Neural cell (in vitro differentiated cells): ENCODE measurements around the gene UMODL1. TPM values are rescaled to one million over a fixed set of nuclear protein-coding genes. Genes with fewer than 3 reads are reported as not detected.

Source experiments
- H2AFZ ChIP-seq: fragments of 200-600, 300-800 bp; sonication (generic), shearing (Covaris generic); 2 replicates; pipeline ENCODE4 v1.6.0; 2014; ENCODE audit warnings: low read depth, mild to moderate bottlenecking, antibody characterized with exemption, low read length, moderate library complexity
- H3F3A ChIP-seq: fragments of 200-600 bp; shearing (Covaris generic); 2 replicates; pipeline ENCODE4 v1.6.1; 2016; ENCODE audit warnings: mild to moderate bottlenecking, moderate library complexity, mixed read lengths, antibody characterized with exemption, low read length; ENCODE audit not compliant: insufficient read depth, poor library complexity, severe bottlenecking
- H3K27ac ChIP-seq: fragments of 200-600, 300-800 bp; sonication (generic), shearing (Covaris generic); 2 replicates; pipeline ENCODE4 v1.5.1; 2014; ENCODE audit warnings: mild to moderate bottlenecking, low read length, moderate library complexity
- H3K27me3 ChIP-seq: fragments of 300-800, 200-600 bp; sonication (generic), shearing (Covaris generic); 2 replicates; pipeline ENCODE4 v1.6.0; 2014; ENCODE audit warnings: mild to moderate bottlenecking, low read depth, low read length, moderate library complexity; ENCODE audit not compliant: insufficient read depth
- H3K36me3 ChIP-seq: fragments of 300-800, 200-600 bp; sonication (generic), shearing (Covaris generic); 2 replicates; pipeline ENCODE4 v1.5.1; 2014; ENCODE audit warnings: mild to moderate bottlenecking, antibody characterized with exemption, low read length, moderate library complexity; ENCODE audit not compliant: insufficient read depth
- H3K4me2 ChIP-seq: fragments of 300-800, 200-600 bp; sonication (generic), shearing (Covaris generic); 2 replicates; pipeline ENCODE4 v1.6.0; 2014; ENCODE audit warnings: mild to moderate bottlenecking, low read length
- H3K4me3 ChIP-seq: fragments of 300-800, 200-600 bp; sonication (generic), shearing (Covaris generic); 2 replicates; pipeline ENCODE4 v1.5.1; 2014; ENCODE audit warnings: mild to moderate bottlenecking, low read length, moderate library complexity
- H3K79me2 ChIP-seq: fragments of 200-600 bp; shearing (Covaris generic); replicated peaks from 2 replicates; pipeline ENCODE4 v1.6.0; 2014; ENCODE audit warnings: mild to moderate bottlenecking, low read length, moderate library complexity; ENCODE audit not compliant: insufficient read depth
- H3K9ac ChIP-seq: fragments of 300-800, 200-600 bp; sonication (generic), shearing (Covaris generic); 2 replicates; pipeline ENCODE4 v1.6.1; 2016; ENCODE audit warnings: mild to moderate bottlenecking, low read length, mixed read lengths
- H3K9me2 ChIP-seq: fragments of 200-600 bp; shearing (Covaris generic); 2 replicates; pipeline ENCODE4 v1.6.1; 2016; ENCODE audit warnings: mild to moderate bottlenecking, low read length, mixed read lengths; ENCODE audit not compliant: insufficient read depth
- H3K9me3 ChIP-seq: fragments of 200-600, 300-800 bp; sonication (generic), shearing (Covaris generic); 2 replicates; pipeline ENCODE4 v1.6.1; 2016; ENCODE audit warnings: mild to moderate bottlenecking, mixed run types, low read length, moderate library complexity, mixed read lengths
- H4K20me1 ChIP-seq: fragments of 200-600 bp; shearing (Covaris generic); 2 replicates; pipeline ENCODE4 v1.6.1; 2016; ENCODE audit warnings: mild to moderate bottlenecking, mixed run types; ENCODE audit not compliant: insufficient read depth
- EP300 ChIP-seq: fragments of 450-650 bp; conservative IDR thresholded peaks from 2 replicates; pipeline ENCODE4 v1.6.1; 2014; ENCODE audit warnings: antibody characterized with exemption, mild to moderate bottlenecking, moderate library complexity; ENCODE audit not compliant: poor library complexity, severe bottlenecking
- EZH2 ChIP-seq: fragments of 200-600, 300-800 bp; shearing (Covaris generic), sonication (generic); IDR thresholded peaks from 2 replicates; pipeline ENCODE4 v1.6.1; 2014; ENCODE audit warnings: antibody characterized with exemption, low read length, borderline replicate concordance, mild to moderate bottlenecking; ENCODE audit not compliant: insufficient read depth, poor library complexity, severe bottlenecking
- MXI1 ChIP-seq: fragments of 450-650 bp; conservative IDR thresholded peaks from 2 replicates; pipeline ENCODE4 v1.6.1; 2014; ENCODE audit warnings: antibody characterized with exemption, mild to moderate bottlenecking; ENCODE audit not compliant: poor library complexity, severe bottlenecking
- POLR2AphosphoS5 ChIP-seq: IDR thresholded peaks from 2 replicates; pipeline ENCODE4 v1.6.1; 2012
- RAD21 ChIP-seq: fragments of 450-650 bp; conservative IDR thresholded peaks from 2 replicates; pipeline ENCODE4 v1.6.1; 2014; ENCODE audit warnings: antibody characterized with exemption, mild to moderate bottlenecking, moderate library complexity
- SMC3 ChIP-seq: fragments of 450-650 bp; conservative IDR thresholded peaks from 2 replicates; pipeline ENCODE4 v1.6.1; 2014; ENCODE audit warnings: antibody characterized with exemption, mild to moderate bottlenecking, moderate library complexity; ENCODE audit not compliant: poor library complexity
- TAF1 ChIP-seq: IDR thresholded peaks from 2 replicates; pipeline ENCODE4 v1.6.1; 2012; ENCODE audit warnings: low read depth
- polyA plus RNA-seq: library from polyadenylated mRNA; depleted of rRNA; stranded (reverse); fragments of >200 nt; gene quantifications from 2 replicates; pipeline ENCODE4 v1.2.3, GENCODE V29; 2014
- TF ChIP-seq, protein P1 (sequence below): IDR thresholded peaks from 2 replicates; pipeline ENCODE4 v1.6.1; 2012; ENCODE audit warnings: borderline replicate concordance
- TF ChIP-seq, protein P2 (sequence below): fragments of 450-650 bp; IDR thresholded peaks from 2 replicates; pipeline ENCODE4 v1.5.1; 2014; ENCODE audit warnings: antibody characterized with exemption, mild to moderate bottlenecking, moderate library complexity; ENCODE audit not compliant: poor library complexity, severe bottlenecking

UMODL1 gene
- polyA plus RNA-seq, 1 donor from 2014 or later: 0.11 TPM

DNA sequence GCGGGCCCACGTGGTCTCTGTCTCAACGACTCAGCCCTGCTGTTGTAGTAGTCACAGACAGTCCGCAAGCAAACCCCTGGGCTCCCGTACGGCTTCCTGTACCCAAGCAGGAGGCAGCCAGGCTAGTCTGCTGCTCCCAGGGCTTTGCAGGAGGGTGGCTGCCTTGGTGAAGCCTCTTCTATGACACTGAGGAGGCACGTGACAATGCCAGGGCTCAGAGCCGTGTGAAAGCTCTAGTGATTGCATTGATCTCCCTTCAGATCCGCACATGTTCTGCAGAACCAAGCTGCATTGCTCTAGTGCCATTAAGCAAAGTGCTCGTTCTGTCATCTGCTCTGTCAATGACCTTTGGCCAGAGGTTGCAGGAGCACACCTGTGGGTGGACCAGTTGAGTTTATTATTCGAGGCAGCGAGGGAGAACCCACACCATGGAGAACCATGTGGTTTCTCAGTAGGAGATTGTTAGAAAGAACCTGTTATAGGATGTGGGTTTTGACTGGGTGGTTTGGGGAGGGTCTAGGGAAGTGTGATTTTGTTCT is 18.0 kb downstream of the UMODL1 start (continued):
- TF ChIP-seq, protein P1, sequence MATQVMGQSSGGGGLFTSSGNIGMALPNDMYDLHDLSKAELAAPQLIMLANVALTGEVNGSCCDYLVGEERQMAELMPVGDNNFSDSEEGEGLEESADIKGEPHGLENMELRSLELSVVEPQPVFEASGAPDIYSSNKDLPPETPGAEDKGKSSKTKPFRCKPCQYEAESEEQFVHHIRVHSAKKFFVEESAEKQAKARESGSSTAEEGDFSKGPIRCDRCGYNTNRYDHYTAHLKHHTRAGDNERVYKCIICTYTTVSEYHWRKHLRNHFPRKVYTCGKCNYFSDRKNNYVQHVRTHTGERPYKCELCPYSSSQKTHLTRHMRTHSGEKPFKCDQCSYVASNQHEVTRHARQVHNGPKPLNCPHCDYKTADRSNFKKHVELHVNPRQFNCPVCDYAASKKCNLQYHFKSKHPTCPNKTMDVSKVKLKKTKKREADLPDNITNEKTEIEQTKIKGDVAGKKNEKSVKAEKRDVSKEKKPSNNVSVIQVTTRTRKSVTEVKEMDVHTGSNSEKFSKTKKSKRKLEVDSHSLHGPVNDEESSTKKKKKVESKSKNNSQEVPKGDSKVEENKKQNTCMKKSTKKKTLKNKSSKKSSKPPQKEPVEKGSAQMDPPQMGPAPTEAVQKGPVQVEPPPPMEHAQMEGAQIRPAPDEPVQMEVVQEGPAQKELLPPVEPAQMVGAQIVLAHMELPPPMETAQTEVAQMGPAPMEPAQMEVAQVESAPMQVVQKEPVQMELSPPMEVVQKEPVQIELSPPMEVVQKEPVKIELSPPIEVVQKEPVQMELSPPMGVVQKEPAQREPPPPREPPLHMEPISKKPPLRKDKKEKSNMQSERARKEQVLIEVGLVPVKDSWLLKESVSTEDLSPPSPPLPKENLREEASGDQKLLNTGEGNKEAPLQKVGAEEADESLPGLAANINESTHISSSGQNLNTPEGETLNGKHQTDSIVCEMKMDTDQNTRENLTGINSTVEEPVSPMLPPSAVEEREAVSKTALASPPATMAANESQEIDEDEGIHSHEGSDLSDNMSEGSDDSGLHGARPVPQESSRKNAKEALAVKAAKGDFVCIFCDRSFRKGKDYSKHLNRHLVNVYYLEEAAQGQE: no peak

- TF ChIP-seq POLR2AphosphoS5 (no peak), EP300 (no peak), SMC3 (no peak), EZH2 (no peak), TAF1 (no peak), MXI1 (no peak), RAD21 (no peak)
- TF ChIP-seq, protein P1: no peak
- TF ChIP-seq, protein P2, sequence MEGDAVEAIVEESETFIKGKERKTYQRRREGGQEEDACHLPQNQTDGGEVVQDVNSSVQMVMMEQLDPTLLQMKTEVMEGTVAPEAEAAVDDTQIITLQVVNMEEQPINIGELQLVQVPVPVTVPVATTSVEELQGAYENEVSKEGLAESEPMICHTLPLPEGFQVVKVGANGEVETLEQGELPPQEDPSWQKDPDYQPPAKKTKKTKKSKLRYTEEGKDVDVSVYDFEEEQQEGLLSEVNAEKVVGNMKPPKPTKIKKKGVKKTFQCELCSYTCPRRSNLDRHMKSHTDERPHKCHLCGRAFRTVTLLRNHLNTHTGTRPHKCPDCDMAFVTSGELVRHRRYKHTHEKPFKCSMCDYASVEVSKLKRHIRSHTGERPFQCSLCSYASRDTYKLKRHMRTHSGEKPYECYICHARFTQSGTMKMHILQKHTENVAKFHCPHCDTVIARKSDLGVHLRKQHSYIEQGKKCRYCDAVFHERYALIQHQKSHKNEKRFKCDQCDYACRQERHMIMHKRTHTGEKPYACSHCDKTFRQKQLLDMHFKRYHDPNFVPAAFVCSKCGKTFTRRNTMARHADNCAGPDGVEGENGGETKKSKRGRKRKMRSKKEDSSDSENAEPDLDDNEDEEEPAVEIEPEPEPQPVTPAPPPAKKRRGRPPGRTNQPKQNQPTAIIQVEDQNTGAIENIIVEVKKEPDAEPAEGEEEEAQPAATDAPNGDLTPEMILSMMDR: no peak
- Histone ChIP-seq H3K36me3 (no peaks in the 10 kb centered on the region), H3K27ac (no peak overlapping the region), H3K4me3 (no peak overlapping the region), H3K4me2 (no peak overlapping the region), H3F3A (no peaks in the 10 kb centered on the region), H3K9me2 (no peaks in the 10 kb centered on the region), H3K79me2 (no peaks in the 10 kb centered on the region), H2AFZ (no peak overlapping the region), H3K27me3 (no peaks in the 10 kb centered on the region), H3K9ac (no peak overlapping the region), H4K20me1 (no peaks in the 10 kb centered on the region), H3K9me3 (peaks cover 3% of the 10 kb centered on the region)
Observed at GRCh38 chr21:42089665-42090310, 18.7 kb downstream of the UMODL1 start.
